HG03521 (cell line): ENCODE results near the gene UTP11.
"Not testable (repeated sequence)": the region's sequence is repeated elsewhere in the genome, so short reads cannot be mapped to it uniquely, and the experiment has no call there.

Source experiments
- ATAC-seq: cut with Tn5 transposase; IDR thresholded peaks from one replicate; pipeline ENCODE4 v1.9.1; 2021; ENCODE audit warnings: mild to moderate bottlenecking, moderate library complexity; ENCODE audit not compliant: unreplicated experiment

Gene UTP11, protein sequence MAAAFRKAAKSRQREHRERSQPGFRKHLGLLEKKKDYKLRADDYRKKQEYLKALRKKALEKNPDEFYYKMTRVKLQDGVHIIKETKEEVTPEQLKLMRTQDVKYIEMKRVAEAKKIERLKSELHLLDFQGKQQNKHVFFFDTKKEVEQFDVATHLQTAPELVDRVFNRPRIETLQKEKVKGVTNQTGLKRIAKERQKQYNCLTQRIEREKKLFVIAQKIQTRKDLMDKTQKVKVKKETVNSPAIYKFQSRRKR

GRCh38 chr1:38012363-38013226, at the start of gene UTP11:
TSS of gene UTP11 (plus strand) at chr1:38012734. CDS start at chr1:38012803, 69 bp downstream.
- ATAC-seq = peak; percentile 96

GRCh38 chr1:37964106-37964505, 48.4 kb upstream of the UTP11 start:
- not testable (repeated sequence) for ATAC-seq

GRCh38 chr1:37965301-37965700, 47.2 kb upstream of the UTP11 start:
- no peak for ATAC-seq

DNA sequence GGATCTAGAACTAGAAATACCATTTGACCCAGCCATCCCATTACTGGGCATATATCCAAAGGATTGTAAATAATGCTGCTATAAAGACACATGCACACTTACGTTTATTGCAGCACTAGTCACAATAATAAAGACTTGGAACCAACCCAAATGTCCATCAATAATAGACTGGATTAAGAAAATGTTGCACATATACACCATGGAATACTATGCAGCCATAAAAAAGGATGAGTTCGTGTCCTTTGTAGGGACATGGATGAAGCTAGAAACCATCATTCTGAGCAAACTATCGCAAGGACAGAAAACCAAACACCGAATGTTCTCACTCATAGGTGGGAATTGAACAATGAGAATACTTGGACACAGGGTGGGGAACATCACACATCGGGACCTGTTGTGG, 38.9 kb upstream of the UTP11 start:
- ATAC-seq = not testable (repeated sequence)

- no peak for ATAC-seq
These were observed 38.0 kb upstream of the UTP11 start for GRCh38 chr1:37974567-37974966.

GRCh38 chr1:37975083-37975482, 37.5 kb upstream of the UTP11 start:
- not testable (repeated sequence) for ATAC-seq

GRCh38 chr1:37978541-37978940, 34.0 kb upstream of the UTP11 start:
- no peak for ATAC-seq

DNA sequence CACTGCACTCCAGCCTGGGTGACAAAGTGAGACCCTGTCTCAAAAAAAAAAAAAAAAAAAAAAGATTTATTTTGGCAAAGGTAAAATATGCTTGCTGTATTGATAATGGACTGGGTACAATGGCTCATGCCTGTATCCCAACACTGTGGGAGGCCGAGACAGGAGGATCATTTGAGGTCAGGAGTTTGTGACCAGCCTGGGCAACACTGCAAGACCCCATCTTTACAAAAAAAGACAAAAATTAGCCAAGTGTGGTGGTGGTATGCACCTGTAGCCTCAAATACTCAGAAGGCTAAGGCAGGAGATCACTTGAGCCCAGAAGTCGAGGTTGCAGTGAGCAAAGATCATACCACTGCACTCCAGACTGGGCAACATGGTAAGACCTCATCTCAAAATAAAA, 29.0 kb upstream of the UTP11 start:
- no peak for ATAC-seq

DNA sequence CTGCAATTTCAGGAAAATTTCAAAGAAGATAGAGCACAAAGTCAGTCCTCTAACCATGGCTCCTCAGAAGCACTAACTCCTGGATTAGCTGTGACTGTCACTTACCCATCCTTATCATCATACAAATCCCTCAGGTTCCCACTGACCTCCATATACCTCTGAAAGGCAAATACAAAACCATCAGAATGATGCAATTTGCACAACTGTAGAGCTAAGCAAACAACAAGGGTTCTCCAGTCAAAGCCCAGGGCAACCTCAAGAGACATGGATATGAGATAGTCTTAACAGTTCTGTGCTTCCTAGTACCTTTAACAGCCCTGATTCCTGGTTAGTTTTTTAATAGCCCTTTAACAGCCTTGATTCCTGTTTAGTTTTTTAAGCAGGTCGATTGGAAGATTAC, 24.9 kb upstream of the UTP11 start:
- no peak for ATAC-seq

- ATAC-seq = peak; percentile 34
These were observed 23.1 kb upstream of the UTP11 start for GRCh38 chr1:37989361-37989930.

GRCh38 chr1:37994886-37995566, 17.5 kb upstream of the UTP11 start:
- no peak for ATAC-seq

DNA sequence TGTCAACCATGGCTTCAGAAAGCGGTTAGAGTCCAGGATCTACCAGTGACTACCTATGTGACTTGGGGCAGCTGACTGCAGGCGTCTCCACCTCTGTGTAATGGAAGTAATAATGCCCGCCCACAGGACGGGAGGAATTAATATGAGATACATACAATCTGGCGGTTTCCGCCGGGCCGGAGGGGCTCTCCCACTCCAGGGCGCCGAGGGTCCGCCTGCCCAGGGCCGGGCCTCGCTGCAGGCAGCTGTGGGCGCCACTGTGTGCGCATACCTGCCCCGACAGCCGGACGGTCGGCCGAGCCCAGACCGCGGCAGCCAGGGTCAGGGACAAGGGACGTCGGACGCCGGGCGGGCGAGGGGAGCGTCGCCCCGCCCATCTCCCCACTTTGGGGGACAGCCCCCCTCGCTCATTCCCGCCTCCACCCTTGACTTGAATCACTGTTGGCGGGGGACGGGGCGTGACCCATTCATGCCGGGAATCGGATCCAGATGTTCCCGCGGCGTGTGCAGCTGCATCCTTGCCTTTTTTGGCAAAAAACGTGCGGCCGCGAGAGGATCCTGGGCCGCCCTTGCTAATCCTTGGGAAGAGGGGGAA, 16.7 kb upstream of the UTP11 start:
- no peak for ATAC-seq

DNA sequence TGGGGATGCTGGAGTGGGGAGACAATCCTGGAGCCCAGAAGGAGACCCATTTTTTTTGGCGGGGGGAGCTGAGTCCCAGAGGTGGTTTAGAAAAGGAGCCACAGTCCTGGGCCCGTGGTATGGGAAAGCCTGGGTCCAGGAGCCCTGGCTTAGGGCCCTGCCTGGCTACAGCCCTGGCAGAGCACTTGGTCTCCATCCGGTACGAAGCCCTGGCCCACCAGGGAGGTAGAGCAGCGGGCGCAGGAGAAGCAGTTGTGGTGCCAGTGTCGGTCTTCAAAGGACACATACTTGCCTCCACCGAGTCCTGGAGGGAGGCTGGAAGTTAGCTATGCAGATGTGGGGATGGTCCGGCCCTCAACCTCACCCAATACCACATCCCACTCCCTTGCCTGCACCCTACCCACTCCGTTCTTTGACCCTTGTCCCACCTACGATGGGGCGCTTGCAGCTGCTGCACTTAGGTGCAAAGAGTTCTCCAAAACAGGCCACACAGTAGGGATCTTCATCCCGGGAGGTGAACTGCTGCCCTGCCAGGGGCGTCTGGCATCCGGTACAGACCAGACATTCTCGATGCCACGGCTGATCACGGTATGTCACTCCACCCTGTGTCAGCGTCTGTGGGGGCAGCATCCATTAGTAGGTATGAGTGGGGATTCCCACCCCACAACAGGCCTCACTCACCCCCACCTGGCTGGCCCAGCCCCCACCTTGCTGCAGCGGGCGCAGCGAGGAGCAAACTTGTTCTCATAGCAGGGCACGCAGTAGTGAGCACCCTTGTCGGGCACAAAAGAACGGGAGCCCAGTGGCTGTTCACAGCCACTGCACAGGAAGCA, 15.1 kb upstream of the UTP11 start:
- no peak for ATAC-seq

DNA sequence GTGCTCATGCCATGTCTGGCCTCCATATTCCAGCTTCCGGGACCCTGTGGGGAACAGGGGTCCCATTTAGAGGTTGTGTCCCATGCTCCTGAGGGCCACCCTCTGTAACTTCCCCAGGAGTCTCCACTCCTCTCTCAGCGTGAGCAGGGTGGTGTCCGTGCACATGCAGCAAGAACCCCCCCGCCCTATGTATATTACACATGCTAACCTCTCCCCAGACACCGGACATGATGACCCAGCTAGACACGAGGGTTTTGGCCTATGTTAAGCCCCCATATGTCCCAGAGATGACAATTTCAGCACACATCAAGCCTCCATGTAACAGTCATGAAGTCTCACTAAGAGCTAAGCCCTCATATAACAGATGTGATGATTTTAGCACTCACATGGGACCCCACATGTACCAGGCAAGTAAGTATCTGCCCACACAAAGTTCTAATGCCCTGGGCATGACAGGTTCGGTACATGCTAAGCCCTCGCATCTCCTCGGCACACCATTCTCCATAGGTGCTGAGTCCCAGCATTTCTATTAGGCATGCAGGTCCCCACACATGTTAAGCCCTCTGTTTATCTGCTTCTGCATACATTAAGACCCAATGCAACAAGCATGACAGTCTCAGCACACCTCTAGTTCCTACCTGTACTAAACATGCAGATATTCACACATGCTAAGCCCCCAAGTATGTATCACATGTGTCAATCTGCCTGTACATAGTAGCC, 14.3 kb upstream of the UTP11 start:
- ATAC-seq = no peak

DNA sequence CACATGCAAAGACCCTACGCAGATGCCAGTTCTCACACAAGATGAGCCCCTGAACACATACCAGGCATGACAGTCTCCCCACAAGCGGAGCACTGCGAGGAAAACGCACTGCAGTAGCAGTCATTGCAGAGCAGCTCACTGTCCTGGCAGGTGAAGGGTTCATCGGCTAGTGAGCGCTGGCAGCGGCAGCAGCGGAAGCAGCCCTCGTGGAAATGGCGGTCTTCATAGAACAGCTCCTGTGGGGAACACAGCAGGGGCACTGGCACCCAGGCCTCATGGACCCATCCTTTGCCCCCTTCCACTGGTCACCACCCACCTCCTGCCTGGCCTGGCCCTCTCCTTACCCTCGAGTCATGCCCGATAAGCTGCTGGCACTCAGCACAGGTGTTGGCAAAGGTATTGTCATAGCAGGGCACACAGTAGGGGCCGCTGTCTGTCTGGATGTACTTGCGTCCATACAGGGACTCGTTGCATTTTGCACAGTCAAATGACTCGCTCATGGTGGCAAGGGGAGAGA, 13.6 kb upstream of the UTP11 start:
- no peak for ATAC-seq

DNA sequence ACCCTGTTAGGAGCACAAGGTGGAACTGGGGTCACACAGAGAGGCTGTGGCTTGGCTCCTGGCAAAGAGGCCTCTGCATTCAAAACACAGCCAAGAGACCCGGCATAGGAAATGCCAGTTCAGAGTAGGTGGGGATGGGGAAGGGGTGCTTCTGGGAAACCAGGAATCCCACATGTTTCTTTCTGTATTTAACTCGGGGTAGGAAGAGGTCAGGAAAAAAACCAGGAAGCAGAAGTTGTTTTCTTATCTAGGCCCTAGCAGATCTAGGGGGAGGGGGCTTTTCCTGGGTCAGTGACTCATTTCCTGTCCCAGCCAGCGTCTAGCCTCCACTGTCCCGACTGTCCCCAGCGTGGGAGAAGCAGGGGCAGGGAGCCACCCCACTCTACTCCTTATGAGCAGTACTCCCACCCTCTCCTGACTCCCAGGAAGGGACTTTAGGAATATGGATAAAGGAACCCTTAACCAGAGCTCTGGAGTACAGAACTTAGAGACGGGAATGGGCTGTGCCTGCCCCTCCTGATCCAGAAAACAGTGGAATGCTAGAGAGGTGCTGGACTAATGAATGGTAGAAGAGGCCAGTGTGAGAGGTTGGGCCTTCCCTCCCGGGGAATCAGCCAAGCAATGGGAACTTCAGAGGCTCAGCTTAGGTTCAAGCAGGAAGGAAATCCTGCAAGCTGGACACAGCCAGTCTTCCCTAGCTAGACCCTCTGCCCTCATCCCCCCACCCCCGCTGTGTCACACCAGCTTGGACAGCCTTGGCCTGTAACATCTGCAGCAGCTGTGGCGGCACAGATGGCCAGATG, 12.9 kb upstream of the UTP11 start:
- no peak for ATAC-seq

- no peak for ATAC-seq
These were observed 12.4 kb upstream of the UTP11 start for GRCh38 chr1:38000233-38000528.
